ENCODE data around the gene NKTR. TPM values are rescaled to one million over a fixed set of nuclear protein-coding genes. Genes with fewer than 3 reads are reported as not detected.

The NKTR gene
- total and polyA plus RNA-seq, 9 of the 15 experiments (the other 6 are each of a cell fraction or from before 2014, with no cell fraction given), result 19.7 to 123 (median 92.6) TPM

DNA sequence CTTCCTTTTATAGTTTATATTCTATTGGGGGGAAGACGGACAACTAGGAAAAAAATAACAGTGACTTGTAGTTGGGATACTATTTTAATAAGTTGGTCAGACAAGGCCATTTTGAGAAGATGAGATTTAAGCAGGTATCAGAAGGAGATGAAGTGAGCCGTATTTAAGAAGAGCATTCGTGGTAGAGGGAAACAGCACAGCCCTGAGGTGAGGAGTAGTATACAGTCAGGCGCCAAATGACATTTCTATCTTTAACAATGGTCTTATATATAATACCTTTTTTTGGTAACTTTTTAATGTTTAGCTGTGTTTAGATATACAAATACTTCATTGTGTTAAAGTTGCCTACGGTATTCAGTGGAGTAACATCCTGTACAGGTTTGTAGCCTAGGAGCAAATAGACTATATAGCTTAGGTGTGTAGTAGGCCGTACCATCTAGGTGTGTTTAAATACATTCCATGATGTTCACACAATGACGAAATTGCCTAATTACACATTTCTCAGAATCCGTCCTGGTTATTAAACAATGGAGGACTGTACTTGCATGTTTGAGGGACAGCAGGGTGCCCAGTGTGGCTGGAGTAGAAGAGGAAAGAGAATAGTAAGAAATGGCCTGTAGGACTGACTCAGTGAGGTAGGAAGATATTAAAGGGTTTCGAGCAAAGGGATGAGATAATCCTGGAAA, 1.6 kb downstream of the NKTR start (continued):
- TF ChIP-seq ARID3B (CRISPR knock-in tag; IDR thresholded peaks at IDR 0.05; ENCODE audit: borderline replicate concordance), result no peak
- TF ChIP-seq SAP30 (IDR thresholded peaks at IDR 0.05; ENCODE audit: borderline replicate concordance, insufficient read depth, low read depth, low read length, poor library complexity, severe bottlenecking), result no peak
- TF ChIP-seq NCOA4 (IDR thresholded peaks at IDR 0.05; ENCODE audit: partially characterized antibody), result no peak
- no peak for TF ChIP-seq GATAD2B (IDR thresholded peaks at IDR 0.05; ENCODE audit: borderline replicate concordance)
- TF ChIP-seq, protein P1, sequence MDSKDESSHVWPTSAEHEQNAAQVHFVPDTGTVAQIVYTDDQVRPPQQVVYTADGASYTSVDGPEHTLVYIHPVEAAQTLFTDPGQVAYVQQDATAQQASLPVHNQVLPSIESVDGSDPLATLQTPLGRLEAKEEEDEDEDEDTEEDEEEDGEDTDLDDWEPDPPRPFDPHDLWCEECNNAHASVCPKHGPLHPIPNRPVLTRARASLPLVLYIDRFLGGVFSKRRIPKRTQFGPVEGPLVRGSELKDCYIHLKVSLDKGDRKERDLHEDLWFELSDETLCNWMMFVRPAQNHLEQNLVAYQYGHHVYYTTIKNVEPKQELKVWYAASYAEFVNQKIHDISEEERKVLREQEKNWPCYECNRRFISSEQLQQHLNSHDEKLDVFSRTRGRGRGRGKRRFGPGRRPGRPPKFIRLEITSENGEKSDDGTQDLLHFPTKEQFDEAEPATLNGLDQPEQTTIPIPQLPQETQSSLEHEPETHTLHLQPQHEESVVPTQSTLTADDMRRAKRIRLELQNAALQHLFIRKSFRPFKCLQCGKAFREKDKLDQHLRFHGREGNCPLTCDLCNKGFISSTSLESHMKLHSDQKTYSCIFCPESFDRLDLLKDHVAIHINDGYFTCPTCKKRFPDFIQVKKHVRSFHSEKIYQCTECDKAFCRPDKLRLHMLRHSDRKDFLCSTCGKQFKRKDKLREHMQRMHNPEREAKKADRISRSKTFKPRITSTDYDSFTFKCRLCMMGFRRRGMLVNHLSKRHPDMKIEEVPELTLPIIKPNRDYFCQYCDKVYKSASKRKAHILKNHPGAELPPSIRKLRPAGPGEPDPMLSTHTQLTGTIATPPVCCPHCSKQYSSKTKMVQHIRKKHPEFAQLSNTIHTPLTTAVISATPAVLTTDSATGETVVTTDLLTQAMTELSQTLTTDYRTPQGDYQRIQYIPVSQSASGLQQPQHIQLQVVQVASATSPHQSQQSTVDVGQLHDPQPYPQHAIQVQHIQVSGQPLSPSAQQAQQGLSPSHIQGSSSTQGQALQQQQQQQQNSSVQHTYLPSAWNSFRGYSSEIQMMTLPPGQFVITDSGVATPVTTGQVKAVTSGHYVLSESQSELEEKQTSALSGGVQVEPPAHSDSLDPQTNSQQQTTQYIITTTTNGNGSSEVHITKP (IDR thresholded peaks at IDR 0.05; ENCODE audit: partially characterized antibody), result peak; percentile 9
- no peak for TF ChIP-seq SPI1 (IDR thresholded peaks at IDR 0.05; ENCODE audit: borderline replicate concordance, low read depth, low read length)
- no peak for TF ChIP-seq ETV5 (CRISPR knock-in tag; IDR thresholded peaks at IDR 0.05; ENCODE audit: low read depth)
- TF ChIP-seq TRIM25 (IDR thresholded peaks at IDR 0.05; ENCODE audit: borderline replicate concordance), result 0 out of 2 replicates have a peak, but pooled peaks have one; percentile 55
- TF ChIP-seq THAP12 (CRISPR knock-in tag; IDR thresholded peaks at IDR 0.05), result no peak
- TF ChIP-seq PHF21A (IDR thresholded peaks at IDR 0.05; ENCODE audit: borderline replicate concordance, low read depth), result no peak
- TF ChIP-seq, protein P2, sequence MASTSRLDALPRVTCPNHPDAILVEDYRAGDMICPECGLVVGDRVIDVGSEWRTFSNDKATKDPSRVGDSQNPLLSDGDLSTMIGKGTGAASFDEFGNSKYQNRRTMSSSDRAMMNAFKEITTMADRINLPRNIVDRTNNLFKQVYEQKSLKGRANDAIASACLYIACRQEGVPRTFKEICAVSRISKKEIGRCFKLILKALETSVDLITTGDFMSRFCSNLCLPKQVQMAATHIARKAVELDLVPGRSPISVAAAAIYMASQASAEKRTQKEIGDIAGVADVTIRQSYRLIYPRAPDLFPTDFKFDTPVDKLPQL (IDR thresholded peaks at IDR 0.05; ENCODE audit: extremely low read depth, insufficient read length), result no peak
- TF ChIP-seq ZNF717 (CRISPR knock-in tag; IDR thresholded peaks at IDR 0.05), result 0 out of 2 replicates have a peak, but pooled peaks have one; percentile 45
- TF ChIP-seq SMARCC2 (IDR thresholded peaks at IDR 0.05; ENCODE audit: low read depth), result no peak
- no peak for TF ChIP-seq EZH2 (IDR thresholded peaks at IDR 0.05; ENCODE audit: borderline replicate concordance, low read depth, low read length)
- no peak for TF ChIP-seq ZBED1 (IDR thresholded peaks at IDR 0.05)
- TF ChIP-seq TBP (optimal IDR thresholded peaks at IDR 0.05; ENCODE audit: low read depth, low read length), result no peak

Measured in K562 (cell line).